ENCODE data around the gene SPSB2. TPM values are rescaled to one million over a fixed set of nuclear protein-coding genes. Genes with fewer than 3 reads are reported as not detected.

Gene SPSB2
- total RNA-seq (2014; rRNA removed; shearing (Covaris generic)) (4.4 and 4.6 TPM in 2 replicates), polyA plus RNA-seq (2016; fragmentation: Nextera tagmentation; extraction: Ambion mirVana) (4.1 and 4.8 TPM in 2 replicates)

GRCh38 chr12:6873094-6874014, at the start of gene SPSB2:
Gene SPSB2 (minus strand): TSS chr12:6873303. CDS start chr12:6872901, 402 bp downstream.
- H3K79me2 ChIP-seq (ENCODE audit: insufficient read depth) = peaks cover 34% of the 10 kb centered on the region
- peak; percentile 99 for DNase-seq
- H3K4me2 ChIP-seq (ENCODE audit: unreplicated experiment) = peak within 1 kb of the TSS; percentile 93
- peak within 1 kb of the TSS; percentile 77 for H2AFZ ChIP-seq
- H3F3A ChIP-seq (ENCODE audit: insufficient read depth) = peaks cover 34% of the 10 kb centered on the region
- no peaks in the 10 kb centered on the region; the same call in 1 of the 2 replicates for H4K20me1 ChIP-seq (ENCODE audit: insufficient read depth)
- H3K27ac ChIP-seq = peak within 1 kb of the TSS; percentile 78
- no peaks in the 10 kb centered on the region for H3K9me3 ChIP-seq (ENCODE audit: low read depth)
- H3K27me3 ChIP-seq (replicated peaks; ENCODE audit: insufficient read depth) = no peaks in the 10 kb centered on the region
- H3K4me3 ChIP-seq = peak within 1 kb of the TSS; percentile 81
- TF ChIP-seq EZH2 (IDR thresholded peaks at IDR 0.05; ENCODE audit: insufficient read depth, poor library complexity, severe bottlenecking) (no peak), EZH2phosphoT487 (IDR thresholded peaks at IDR 0.05; ENCODE audit: insufficient read depth, low read depth) (no peak)
- H3K4me1 ChIP-seq (ENCODE audit: insufficient read depth) = peaks cover 33% of the 10 kb centered on the region
- WGBS, 2 experiments (ENCODE audit: low coverage in 1 of 2, low lambda C conversion rate in 2 of 2, missing lambda C conversion rate in 2 of 2) = 1 to 2% methylated on average over 40 to 60 of the region's 66 CpGs
- no peaks in the 10 kb centered on the region for H3K9me2 ChIP-seq (ENCODE audit: insufficient read depth)
- peaks cover 19% of the 10 kb centered on the region for H3K36me3 ChIP-seq (ENCODE audit: low read depth)
- H3K9ac ChIP-seq = peak within 1 kb of the TSS; percentile 85
- in situ Hi-C loops (cut with MboI) = no loop called here

- in situ Hi-C loops (cut with MboI) = no loop called here
Observed at GRCh38 chr12:6921996-6922946, 49.2 kb upstream of the SPSB2 start.

GRCh38 chr12:6921539-6921938, 48.4 kb upstream of the SPSB2 start:
- H3K9me3 ChIP-seq (ENCODE audit: low read depth) = no peaks in the 10 kb centered on the region
- no peak for DNase-seq
- H3K4me1 ChIP-seq (ENCODE audit: insufficient read depth) = peaks cover 22% of the 10 kb centered on the region
- no peak overlapping the region for H3K4me2 ChIP-seq (ENCODE audit: unreplicated experiment)
- H3K9ac ChIP-seq = no peak overlapping the region
- H3K79me2 ChIP-seq (ENCODE audit: insufficient read depth) = no peaks in the 10 kb centered on the region
- TF ChIP-seq EZH2 (IDR thresholded peaks at IDR 0.05; ENCODE audit: insufficient read depth, poor library complexity, severe bottlenecking) (no peak), EZH2phosphoT487 (IDR thresholded peaks at IDR 0.05; ENCODE audit: insufficient read depth, low read depth) (no peak)
- 74 to 81% methylated on average over 7 of the region's 7 CpGs for WGBS, 2 experiments (ENCODE audit: low coverage in 1 of 2, low lambda C conversion rate in 2 of 2, missing lambda C conversion rate in 2 of 2)
- peaks cover 27% of the 10 kb centered on the region for H3F3A ChIP-seq (ENCODE audit: insufficient read depth)
- H4K20me1 ChIP-seq (ENCODE audit: insufficient read depth) = no peaks in the 10 kb centered on the region
- H3K36me3 ChIP-seq (ENCODE audit: low read depth) = no peaks in the 10 kb centered on the region
- in situ Hi-C loops (cut with MboI) = no loop called here
- H3K9me2 ChIP-seq (ENCODE audit: insufficient read depth) = no peaks in the 10 kb centered on the region
- no peaks in the 10 kb centered on the region for H3K27me3 ChIP-seq (replicated peaks; ENCODE audit: insufficient read depth)
- H2AFZ ChIP-seq = no peak overlapping the region
- no peak overlapping the region for H3K4me3 ChIP-seq
- H3K27ac ChIP-seq = no peak overlapping the region

More at GRCh38 chr12:6921996-6922946, 49.2 kb upstream of the SPSB2 start:
- H3F3A ChIP-seq (ENCODE audit: insufficient read depth) = peaks cover 35% of the 10 kb centered on the region
- WGBS, 2 experiments (ENCODE audit: low coverage in 1 of 2, low lambda C conversion rate in 2 of 2, missing lambda C conversion rate in 2 of 2) = 76 to 78% methylated on average over 9 of the region's 9 CpGs
- H3K36me3 ChIP-seq (ENCODE audit: low read depth) = no peaks in the 10 kb centered on the region
- peaks cover 6% of the 10 kb centered on the region for H3K79me2 ChIP-seq (ENCODE audit: insufficient read depth)
- H3K4me1 ChIP-seq (ENCODE audit: insufficient read depth) = peaks cover 29% of the 10 kb centered on the region
- H3K27me3 ChIP-seq (replicated peaks; ENCODE audit: insufficient read depth) = no peaks in the 10 kb centered on the region
- TF ChIP-seq EZH2 (IDR thresholded peaks at IDR 0.05; ENCODE audit: insufficient read depth, poor library complexity, severe bottlenecking) = no peak
- TF ChIP-seq EZH2phosphoT487 (IDR thresholded peaks at IDR 0.05; ENCODE audit: insufficient read depth, low read depth) = no peak
- H3K9me3 ChIP-seq (ENCODE audit: low read depth) = no peaks in the 10 kb centered on the region
- H3K4me2 ChIP-seq (ENCODE audit: unreplicated experiment) = no peak overlapping the region
- H3K9ac ChIP-seq = no peak overlapping the region
- no peaks in the 10 kb centered on the region for H4K20me1 ChIP-seq (ENCODE audit: insufficient read depth)
- H3K27ac ChIP-seq = no peak overlapping the region
- H3K9me2 ChIP-seq (ENCODE audit: insufficient read depth) = no peaks in the 10 kb centered on the region
- DNase-seq = no peak
- H3K4me3 ChIP-seq = no peak overlapping the region
- no peak overlapping the region for H2AFZ ChIP-seq

- Histone ChIP-seq H4K20me1 (ENCODE audit: insufficient read depth) (no peaks in the 10 kb centered on the region), H3K27me3 (replicated peaks; ENCODE audit: insufficient read depth) (no peaks in the 10 kb centered on the region), H3K4me1 (ENCODE audit: insufficient read depth) (peaks cover 9% of the 10 kb centered on the region), H2AFZ (no peak overlapping the region), H3K79me2 (ENCODE audit: insufficient read depth) (peaks cover 11% of the 10 kb centered on the region; the same call in 1 of the 2 replicates), H3K9me2 (ENCODE audit: insufficient read depth) (no peaks in the 10 kb centered on the region), H3K9ac (no peak overlapping the region), H3K4me2 (ENCODE audit: unreplicated experiment) (no peak overlapping the region), H3K27ac (no peak overlapping the region), H3K9me3 (ENCODE audit: low read depth) (no peaks in the 10 kb centered on the region), H3F3A (ENCODE audit: insufficient read depth) (peaks cover 8% of the 10 kb centered on the region), H3K36me3 (ENCODE audit: low read depth) (no peaks in the 10 kb centered on the region), H3K4me3 (no peak overlapping the region)
- TF ChIP-seq EZH2phosphoT487 (IDR thresholded peaks at IDR 0.05; ENCODE audit: insufficient read depth, low read depth) (no peak), EZH2 (IDR thresholded peaks at IDR 0.05; ENCODE audit: insufficient read depth, poor library complexity, severe bottlenecking) (no peak)
- 74 to 75% methylated on average over 7 of the region's 7 CpGs for WGBS, 2 experiments (ENCODE audit: low coverage in 1 of 2, low lambda C conversion rate in 2 of 2, missing lambda C conversion rate in 2 of 2)
- in situ Hi-C loops (cut with MboI) = no loop called here
- no peak for DNase-seq
Observed at GRCh38 chr12:6919588-6919987, 46.5 kb upstream of the SPSB2 start.

Data from GM23248 (cell line).